NAMALWA (cell line): ENCODE data around the gene NAA20.

Experiments used
- DNase-seq: peaks from one replicate; pipeline ENCODE4 v3.0.0-alpha.2; 2015; ENCODE audit warnings: low spot score

NAA20 gene

GRCh38 chr20:20017001-20017843 is at the start of gene NAA20:
TSS of gene NAA20 (plus strand) at chr20:20017362. CDS start at chr20:20017397, 35 bp downstream.
- DNase-seq: peak; percentile 93

GRCh38 chr20:19967445-19967844 is 49.7 kb upstream of the NAA20 start:
- DNase-seq: no peak

- DNase-seq: no peak
These were observed 49.1 kb upstream of the NAA20 start for GRCh38 chr20:19968028-19968427.

- DNase-seq: no peak
These were observed 48.6 kb upstream of the NAA20 start for GRCh38 chr20:19968466-19969073.

GRCh38 chr20:19969106-19969505 is 48.1 kb upstream of the NAA20 start:
- DNase-seq: no peak

- DNase-seq: no peak
These were observed 47.5 kb upstream of the NAA20 start for GRCh38 chr20:19969507-19970255.

GRCh38 chr20:19970256-19970765 is 46.9 kb upstream of the NAA20 start:
- no peak for DNase-seq

- DNase-seq: no peak
These were observed 46.0 kb upstream of the NAA20 start for GRCh38 chr20:19971116-19971515.

- no peak for DNase-seq
These were observed 43.1 kb upstream of the NAA20 start for GRCh38 chr20:19973961-19974629.

GRCh38 chr20:19974630-19975435 is 42.3 kb upstream of the NAA20 start:
- DNase-seq: no peak

GRCh38 chr20:19975436-19975799 is 41.7 kb upstream of the NAA20 start:
- DNase-seq: no peak

- DNase-seq: no peak
These were observed 41.3 kb upstream of the NAA20 start for GRCh38 chr20:19975901-19976300.

GRCh38 chr20:19976595-19977372 is 40.4 kb upstream of the NAA20 start:
- DNase-seq: no peak

- DNase-seq: no peak
These were observed 39.8 kb upstream of the NAA20 start for GRCh38 chr20:19977373-19977770.

- DNase-seq: no peak
These were observed 38.5 kb upstream of the NAA20 start for GRCh38 chr20:19978511-19979210.

GRCh38 chr20:19981031-19981451 is 36.1 kb upstream of the NAA20 start:
- DNase-seq: no peak

- no peak for DNase-seq
These were observed 30.7 kb upstream of the NAA20 start for GRCh38 chr20:19986419-19986818.

- no peak for DNase-seq
These were observed 30.1 kb upstream of the NAA20 start for GRCh38 chr20:19987046-19987445.

- DNase-seq: no peak
These were observed 26.3 kb upstream of the NAA20 start for GRCh38 chr20:19990850-19991249.

GRCh38 chr20:19991308-19991707 is 25.9 kb upstream of the NAA20 start:
- DNase-seq: no peak
